HG03521 (cell line): Measurements from ENCODE around the gene RCE1.
A peak's percentile ranks its signal among the peaks of the same experiment; 100 is the strongest.
"Not testable (repeated sequence)": the region's sequence is repeated elsewhere in the genome, so short reads cannot be mapped to it uniquely, and the experiment has no call there.

Experiments
- ATAC-seq: cut with Tn5 transposase; IDR thresholded peaks from one replicate; pipeline ENCODE4 v1.9.1; 2021; ENCODE audit warnings: mild to moderate bottlenecking, moderate library complexity; ENCODE audit not compliant: unreplicated experiment

RCE1 gene

GRCh38 chr11:66842896-66843775 lies at the start of gene RCE1:
TSS of gene RCE1 (plus strand) at chr11:66843441. CDS start at chr11:66843456, 15 bp downstream.
- ATAC-seq: peak; percentile 83

- not testable (repeated sequence) for ATAC-seq
Observed at GRCh38 chr11:66799815-66800214, 43.4 kb upstream of the RCE1 start.

- no peak for ATAC-seq
Observed at GRCh38 chr11:66800720-66801428, 42.4 kb upstream of the RCE1 start.

- no peak for ATAC-seq
Observed at GRCh38 chr11:66809592-66809991, 33.6 kb upstream of the RCE1 start.

GRCh38 chr11:66810576-66811185 lies 32.6 kb upstream of the RCE1 start:
- ATAC-seq: no peak

GRCh38 chr11:66814678-66815077 lies 28.6 kb upstream of the RCE1 start:
- ATAC-seq: no peak

GRCh38 chr11:66815646-66816045 lies 27.6 kb upstream of the RCE1 start:
- no peak for ATAC-seq

- ATAC-seq: no peak
Observed at GRCh38 chr11:66818231-66818955, 24.8 kb upstream of the RCE1 start.

- ATAC-seq: no peak
Observed at GRCh38 chr11:66820381-66820780, 22.9 kb upstream of the RCE1 start.

- no peak for ATAC-seq
Observed at GRCh38 chr11:66820901-66821300, 22.3 kb upstream of the RCE1 start.

- no peak for ATAC-seq
Observed at GRCh38 chr11:66823700-66824099, 19.5 kb upstream of the RCE1 start.

- ATAC-seq: not testable (repeated sequence)
Observed at GRCh38 chr11:66824573-66824972, 18.7 kb upstream of the RCE1 start.

- no peak for ATAC-seq
Observed at GRCh38 chr11:66834539-66834845, 8.7 kb upstream of the RCE1 start.

GRCh38 chr11:66834943-66835342 lies 8.3 kb upstream of the RCE1 start:
- ATAC-seq: no peak

GRCh38 chr11:66835768-66836405 lies 7.4 kb upstream of the RCE1 start:
- ATAC-seq: no peak

GRCh38 chr11:66840317-66841091 lies 2.7 kb upstream of the RCE1 start:
- ATAC-seq: no peak

- ATAC-seq: no peak
Observed at GRCh38 chr11:66841861-66842260, 1.4 kb upstream of the RCE1 start.

GRCh38 chr11:66842501-66842895 lies 743 bp upstream of the RCE1 start:
- no peak for ATAC-seq

GRCh38 chr11:66843776-66844495 lies 695 bp downstream of the RCE1 start:
- no peak for ATAC-seq
